Kidney epithelial cell (primary cell): ENCODE data around the gene STIL. TPM values are rescaled to one million over a fixed set of nuclear protein-coding genes. Genes with fewer than 3 reads are reported as not detected.
"Not testable (repeated sequence)": the region's sequence is repeated elsewhere in the genome, so short reads cannot be mapped to it uniquely, and the experiment has no call there.

Experiments
- DNase-seq: peaks from one replicate; pipeline ENCODE4 v3.0.0-alpha.2; 2010; ENCODE audit warnings: low read depth
- H3K27me3 ChIP-seq: 2 replicates; pipeline ENCODE4 v1.6.0; 2011; ENCODE audit warnings: low read length; ENCODE audit not compliant: control insufficient read depth, insufficient read depth
- H3K36me3 ChIP-seq: 2 replicates; pipeline ENCODE4 v1.5.1; 2011; ENCODE audit warnings: low read length; ENCODE audit not compliant: control insufficient read depth, insufficient read depth
- H3K4me3 ChIP-seq: 2 replicates; pipeline ENCODE4 v1.5.1; 2011; ENCODE audit warnings: low read depth, mild to moderate bottlenecking, control low read depth, low read length
- total RNA-seq: library from RNA; depleted of rRNA; stranded (reverse); fragments of >200 nt; gene quantifications from 2 replicates; pipeline ENCODE4 v1.2.3, GENCODE V29; 2015
- TF ChIP-seq, protein P1 (sequence below): IDR thresholded peaks from 2 replicates; pipeline ENCODE4 v1.5.1; 2011; ENCODE audit warnings: mild to moderate bottlenecking, moderate library complexity, low read length, control low read depth, inconsistent platforms; ENCODE audit not compliant: insufficient read depth, poor library complexity, severe bottlenecking

Gene STIL
- total RNA-seq, 1 donor from 2014 or later: 5.5 TPM

- TF ChIP-seq, protein P1, sequence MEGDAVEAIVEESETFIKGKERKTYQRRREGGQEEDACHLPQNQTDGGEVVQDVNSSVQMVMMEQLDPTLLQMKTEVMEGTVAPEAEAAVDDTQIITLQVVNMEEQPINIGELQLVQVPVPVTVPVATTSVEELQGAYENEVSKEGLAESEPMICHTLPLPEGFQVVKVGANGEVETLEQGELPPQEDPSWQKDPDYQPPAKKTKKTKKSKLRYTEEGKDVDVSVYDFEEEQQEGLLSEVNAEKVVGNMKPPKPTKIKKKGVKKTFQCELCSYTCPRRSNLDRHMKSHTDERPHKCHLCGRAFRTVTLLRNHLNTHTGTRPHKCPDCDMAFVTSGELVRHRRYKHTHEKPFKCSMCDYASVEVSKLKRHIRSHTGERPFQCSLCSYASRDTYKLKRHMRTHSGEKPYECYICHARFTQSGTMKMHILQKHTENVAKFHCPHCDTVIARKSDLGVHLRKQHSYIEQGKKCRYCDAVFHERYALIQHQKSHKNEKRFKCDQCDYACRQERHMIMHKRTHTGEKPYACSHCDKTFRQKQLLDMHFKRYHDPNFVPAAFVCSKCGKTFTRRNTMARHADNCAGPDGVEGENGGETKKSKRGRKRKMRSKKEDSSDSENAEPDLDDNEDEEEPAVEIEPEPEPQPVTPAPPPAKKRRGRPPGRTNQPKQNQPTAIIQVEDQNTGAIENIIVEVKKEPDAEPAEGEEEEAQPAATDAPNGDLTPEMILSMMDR: no peak
- no peaks in the 10 kb centered on the region for H3K27me3 ChIP-seq
- no peak for DNase-seq
- H3K4me3 ChIP-seq: no peak overlapping the region
- H3K36me3 ChIP-seq: peaks cover 2% of the 10 kb centered on the region
Observed at GRCh38 chr1:47298025-47298699, 15.8 kb downstream of the STIL start.

- DNase-seq: no peak
- no peak overlapping the region for H3K4me3 ChIP-seq
Observed at GRCh38 chr1:47295579-47295978, 18.4 kb downstream of the STIL start.

DNA sequence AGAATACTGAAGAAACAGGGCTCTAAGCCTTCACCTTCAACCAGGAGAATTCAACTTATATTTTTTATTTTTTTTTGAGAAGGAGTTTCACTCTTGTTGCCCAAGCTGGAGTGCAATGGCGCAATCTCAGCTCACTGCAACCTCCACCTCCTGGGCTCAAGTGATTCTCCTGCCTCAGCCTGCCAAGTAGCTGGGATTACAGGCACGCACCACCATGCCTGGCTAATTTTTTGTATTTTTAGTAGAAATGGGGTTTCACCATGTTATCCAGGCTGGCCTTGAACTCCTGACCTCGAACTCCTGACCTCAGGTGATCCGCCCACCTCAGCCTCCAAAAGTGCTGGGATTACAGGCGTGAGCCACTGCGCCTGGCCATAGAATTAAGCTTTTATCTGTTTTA, 19.1 kb downstream of the STIL start:
- not testable (repeated sequence) for DNase-seq, H3K36me3 ChIP-seq, H3K4me3 ChIP-seq, H3K27me3 ChIP-seq

More at GRCh38 chr1:47295579-47295978, 18.4 kb downstream of the STIL start:
- H3K27me3 ChIP-seq: no peaks in the 10 kb centered on the region
- TF ChIP-seq, protein P1: no peak
- H3K36me3 ChIP-seq: no peaks in the 10 kb centered on the region

GRCh38 chr1:47288116-47288515, 25.8 kb downstream of the STIL start:
- not testable (repeated sequence) for DNase-seq, H3K27me3 ChIP-seq, H3K4me3 ChIP-seq, H3K36me3 ChIP-seq

GRCh38 chr1:47280142-47280541, 33.8 kb downstream of the STIL start:
- Histone ChIP-seq H3K27me3 (no peaks in the 10 kb centered on the region), H3K36me3 (peaks cover 1% of the 10 kb centered on the region), H3K4me3 (no peak overlapping the region)
- DNase-seq: no peak
- TF ChIP-seq, protein P1: no peak

DNA sequence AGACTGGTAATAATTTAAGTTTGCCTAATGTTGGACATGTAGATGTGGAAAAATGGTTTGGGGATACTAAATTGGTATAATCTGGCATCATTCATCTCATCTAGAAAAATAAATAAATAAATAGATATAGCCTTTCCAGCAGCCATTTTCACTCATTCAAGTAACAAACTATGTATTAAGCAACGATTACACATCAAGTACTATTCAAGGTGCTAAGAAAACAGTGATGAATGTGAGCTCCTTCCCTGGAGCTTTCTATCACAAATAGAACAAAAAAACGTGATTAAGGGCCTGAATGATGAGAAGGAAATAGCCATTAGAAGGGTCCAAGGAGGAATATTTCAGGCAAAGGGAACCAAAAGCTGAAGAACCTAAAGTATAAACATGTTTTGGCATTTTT, 37.1 kb downstream of the STIL start:
- TF ChIP-seq, protein P1: no peak
- H3K27me3 ChIP-seq: no peaks in the 10 kb centered on the region
- DNase-seq: no peak
- H3K4me3 ChIP-seq: no peak overlapping the region
- H3K36me3 ChIP-seq: no peaks in the 10 kb centered on the region

DNA sequence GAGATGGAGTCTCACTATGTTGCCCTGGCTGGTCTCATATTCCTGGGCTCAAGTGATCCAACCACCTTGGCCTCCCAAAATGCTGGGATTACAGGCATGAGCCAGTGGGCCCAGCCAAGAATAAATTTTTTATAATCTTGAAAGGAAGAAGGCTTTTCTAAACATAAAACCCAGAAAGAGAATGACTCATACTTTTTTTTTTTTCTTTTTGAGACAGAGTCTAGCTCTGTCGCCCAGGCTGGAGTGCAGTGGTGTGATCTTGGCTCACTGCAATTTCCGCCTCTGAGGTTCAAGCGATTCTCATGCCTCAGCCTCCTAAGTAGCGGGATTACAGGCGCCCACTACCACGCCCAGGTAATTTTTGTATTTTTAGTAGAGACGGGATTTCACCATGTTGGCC, 38.1 kb downstream of the STIL start:
- H3K4me3 ChIP-seq, H3K36me3 ChIP-seq, H3K27me3 ChIP-seq, DNase-seq: not testable (repeated sequence)

DNA sequence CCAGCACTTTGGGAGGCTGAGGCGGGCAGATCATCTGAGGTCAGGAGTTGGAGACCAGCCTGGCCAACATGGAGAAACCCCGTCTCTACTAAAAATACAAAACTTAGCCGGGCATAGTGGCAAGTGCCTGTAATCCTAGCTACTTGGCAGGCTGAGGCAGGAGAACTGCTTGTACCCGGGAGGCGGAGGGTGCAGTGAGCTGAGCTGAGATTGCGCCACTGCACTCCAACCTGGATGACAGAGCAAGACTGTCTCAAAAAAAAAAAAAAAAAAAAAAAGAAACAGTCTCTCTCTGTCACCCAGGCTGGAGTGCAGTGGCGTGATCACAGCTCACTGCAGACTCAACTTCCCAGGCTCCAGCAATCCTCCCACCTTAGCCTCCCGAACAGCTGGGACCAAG, 48.4 kb downstream of the STIL start:
- H3K4me3 ChIP-seq, DNase-seq, H3K27me3 ChIP-seq, H3K36me3 ChIP-seq: not testable (repeated sequence)
